Tongue (tissue), 2 donors: Measurements from ENCODE around the gene MAMLD1. TPM values are rescaled to one million over a fixed set of nuclear protein-coding genes. Genes with fewer than 3 reads are reported as not detected.

Experiments
- DNase-seq: peaks from one replicate; pipeline ENCODE4 v3.0.0-alpha.2; 2015
- total RNA-seq: library from RNA; depleted of rRNA; stranded (reverse); fragments of >200 nt; gene quantifications from one replicate; pipeline ENCODE4 v1.2.3, GENCODE V29; 2014

Gene MAMLD1
- total RNA-seq, 1 donor from 2014 or later, result 3.5 TPM

DNA sequence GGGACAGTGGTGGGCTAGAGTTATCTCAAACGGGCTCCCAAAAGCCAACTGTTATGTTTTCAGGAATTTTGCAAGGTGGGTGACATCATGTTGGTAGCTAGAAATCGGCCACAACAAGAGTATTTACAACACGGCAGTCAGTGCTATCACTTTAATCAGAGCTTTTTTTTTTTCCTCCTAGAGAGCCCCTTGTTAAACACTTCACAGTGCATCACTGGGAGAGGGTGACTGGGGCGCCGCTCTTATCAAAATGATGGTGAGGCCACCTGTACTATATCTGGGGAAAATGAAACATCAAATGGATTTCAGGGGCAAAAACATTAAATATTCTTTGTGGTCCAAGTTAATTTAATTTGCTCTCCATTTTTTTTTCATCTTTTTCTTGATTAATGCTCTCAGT, 44.9 kb downstream of the MAMLD1 start:
- DNase-seq, result no peak

DNA sequence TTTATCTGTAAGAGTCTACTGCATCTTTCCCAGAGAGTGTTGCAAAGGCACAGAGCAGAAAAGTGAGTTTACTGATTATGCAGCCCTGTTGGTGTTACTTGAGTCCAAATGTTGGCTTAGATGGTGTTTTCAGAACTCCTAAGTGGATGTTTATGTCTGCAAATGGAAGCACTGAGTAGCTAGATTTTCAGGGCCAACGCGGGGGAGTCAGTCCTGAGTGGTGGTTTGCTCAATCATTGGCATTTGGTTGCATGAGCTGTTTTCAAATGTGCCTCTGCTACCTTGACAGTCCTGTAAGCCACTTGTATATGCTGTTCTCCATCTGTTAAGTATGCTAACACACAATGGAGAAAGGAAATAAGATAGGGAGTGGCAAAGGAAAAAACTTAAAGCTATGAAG, 45.4 kb downstream of the MAMLD1 start:
- DNase-seq, result no peak

DNA sequence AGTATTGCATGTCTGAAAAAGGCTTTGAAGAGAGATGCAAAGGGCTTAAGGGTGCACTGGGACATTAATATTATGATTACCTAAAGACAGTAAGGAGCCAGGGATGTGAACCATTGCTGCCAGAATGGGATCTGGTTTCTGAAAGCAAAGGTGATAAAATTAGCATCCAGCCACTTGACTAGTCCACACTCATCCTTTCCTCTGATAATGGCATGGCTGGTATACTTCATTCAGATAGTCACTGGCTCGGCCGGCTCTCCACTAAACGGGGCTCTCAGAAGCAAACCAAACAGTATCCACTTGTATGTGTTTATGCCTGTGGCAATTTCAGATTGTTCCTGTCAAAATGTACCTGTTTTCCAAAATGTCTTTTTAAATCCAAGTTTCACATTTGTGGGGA, 46.4 kb downstream of the MAMLD1 start:
- DNase-seq, result no peak

DNA sequence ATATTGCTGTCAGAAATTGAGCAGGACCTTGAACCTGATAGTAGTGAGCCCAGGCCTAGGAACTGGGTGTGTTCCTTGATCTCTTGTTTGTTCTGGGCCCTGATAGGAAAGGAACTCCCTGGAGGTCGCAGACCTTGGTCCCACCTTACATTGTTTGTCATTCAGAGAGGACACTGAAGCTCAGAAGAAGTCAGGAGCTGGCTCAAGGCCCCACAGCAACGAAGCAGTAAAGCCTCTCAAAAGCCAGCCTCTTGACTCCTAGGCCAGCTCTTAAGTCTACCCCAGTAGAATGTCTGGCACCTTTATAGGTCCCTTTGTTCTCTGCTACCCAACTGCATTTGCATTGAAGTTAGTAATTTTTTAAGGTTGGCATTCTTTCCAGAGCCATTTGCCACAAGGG, 46.8 kb downstream of the MAMLD1 start:
- DNase-seq, result no peak

DNA sequence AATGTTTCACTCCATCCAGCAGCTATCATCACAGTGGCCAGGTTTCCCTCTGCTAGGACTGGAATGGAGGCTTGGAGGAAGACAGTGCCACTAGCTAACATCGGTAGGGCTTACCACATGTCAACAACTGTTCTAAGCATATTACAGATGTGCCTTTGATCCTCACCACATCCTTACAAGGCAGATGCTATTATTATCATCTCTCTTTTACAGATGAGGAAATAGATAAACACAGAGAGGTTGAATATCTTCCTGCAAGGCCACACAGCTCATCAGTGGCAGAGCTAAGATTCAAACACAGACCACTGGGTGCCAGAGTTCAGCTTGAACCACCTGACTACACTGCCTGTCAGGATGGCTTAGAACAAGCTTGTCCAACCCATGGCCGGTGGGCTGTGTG, 47.4 kb downstream of the MAMLD1 start:
- DNase-seq, result no peak

DNA sequence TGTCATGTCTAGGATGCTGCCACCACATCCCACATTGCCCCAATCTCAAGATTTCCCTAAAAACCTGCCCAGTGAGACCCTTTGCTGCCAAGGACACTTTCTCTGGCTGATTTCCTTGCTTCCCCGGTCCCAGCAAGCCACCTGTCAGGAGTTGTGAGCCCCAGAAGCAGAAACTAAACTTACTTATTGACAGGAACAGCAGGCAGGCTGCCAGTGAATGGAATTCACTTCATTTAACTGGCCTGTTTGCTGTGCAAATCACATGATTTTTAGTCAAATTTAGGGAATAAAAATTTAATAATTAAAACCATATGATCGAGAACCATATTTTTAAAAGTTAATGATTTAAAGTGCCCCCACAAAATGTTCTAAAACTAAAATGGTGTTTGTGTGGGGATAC, 48.5 kb downstream of the MAMLD1 start:
- peak; percentile 15 for DNase-seq

DNA sequence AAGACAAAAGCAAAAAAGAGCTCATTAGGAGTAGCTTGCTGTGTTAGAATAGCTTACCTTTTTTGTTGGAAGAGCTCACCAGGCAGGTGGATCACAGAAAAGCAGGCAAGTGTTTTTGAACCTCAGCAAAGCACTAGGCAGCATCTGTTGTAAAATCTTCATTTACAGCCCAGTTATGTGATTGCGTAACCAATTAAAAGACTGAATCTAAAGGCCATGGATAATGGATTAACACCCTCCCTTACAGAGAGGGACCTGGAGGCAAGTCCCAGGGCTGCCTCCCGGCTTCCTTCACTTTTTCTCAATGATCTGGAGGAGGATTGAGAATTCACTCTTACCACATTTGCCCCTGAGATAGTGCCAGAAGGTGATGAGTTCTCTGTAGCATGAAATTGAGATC, 51.1 kb downstream of the MAMLD1 start:
- peak; percentile 2 for DNase-seq

DNA sequence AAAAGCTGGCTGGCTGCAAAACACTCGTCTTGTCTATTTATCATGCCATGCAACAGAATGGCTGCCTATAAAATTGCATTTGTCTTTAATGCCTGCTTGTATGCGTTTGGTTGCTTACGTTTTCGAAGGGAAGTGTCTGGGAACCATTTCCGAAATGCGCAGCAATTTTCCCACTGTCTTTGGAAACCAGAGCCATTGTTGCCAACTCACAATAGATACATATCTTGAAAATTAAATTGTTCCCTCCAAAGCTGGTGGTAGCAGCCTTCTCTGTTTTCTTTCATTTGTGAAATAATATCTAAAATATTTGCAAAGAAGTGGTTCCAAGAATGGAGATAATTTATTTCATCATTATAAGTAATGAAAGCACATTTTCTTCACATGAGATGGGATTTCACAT, 53.4 kb downstream of the MAMLD1 start:
- no peak for DNase-seq

DNA sequence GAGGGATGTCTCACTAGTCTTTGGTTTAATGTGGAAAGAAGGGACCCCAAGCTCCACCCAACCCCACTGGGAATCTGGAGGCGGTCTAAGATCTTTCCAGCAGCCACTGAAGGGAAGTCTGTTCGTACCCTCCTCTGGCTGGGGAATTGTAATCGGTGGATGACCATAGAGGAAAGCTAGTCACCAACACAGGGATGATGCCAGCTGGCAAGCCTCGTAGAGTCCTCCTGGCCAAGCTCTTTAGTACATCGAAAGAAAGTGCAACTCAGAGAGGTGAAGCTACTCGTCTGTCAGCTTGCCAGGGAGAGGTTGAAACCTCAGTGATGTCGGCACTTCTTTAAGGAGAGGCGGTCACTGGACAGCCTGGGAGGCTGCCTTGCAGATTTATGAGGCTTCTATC, 58.7 kb downstream of the MAMLD1 start:
- DNase-seq, result no peak

DNA sequence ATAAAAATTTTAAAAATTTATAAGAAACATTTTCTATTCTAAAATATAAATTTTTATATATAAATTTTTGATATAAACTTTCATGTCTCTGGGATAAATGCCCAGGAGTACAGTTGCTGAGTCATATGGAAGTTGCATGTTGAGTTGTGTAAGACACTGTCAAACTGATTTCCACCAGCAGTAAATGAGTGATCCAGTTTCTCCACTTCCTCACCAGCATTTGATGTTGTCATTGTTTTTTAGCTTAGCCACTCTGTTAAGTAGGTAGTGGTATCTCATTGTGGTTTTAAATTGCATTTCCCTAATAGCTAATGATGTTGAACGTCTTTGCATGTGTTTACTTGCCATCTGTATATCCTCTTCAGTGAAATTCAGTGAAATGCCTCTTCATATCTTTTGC, 66.5 kb downstream of the MAMLD1 start:
- no peak for DNase-seq

DNA sequence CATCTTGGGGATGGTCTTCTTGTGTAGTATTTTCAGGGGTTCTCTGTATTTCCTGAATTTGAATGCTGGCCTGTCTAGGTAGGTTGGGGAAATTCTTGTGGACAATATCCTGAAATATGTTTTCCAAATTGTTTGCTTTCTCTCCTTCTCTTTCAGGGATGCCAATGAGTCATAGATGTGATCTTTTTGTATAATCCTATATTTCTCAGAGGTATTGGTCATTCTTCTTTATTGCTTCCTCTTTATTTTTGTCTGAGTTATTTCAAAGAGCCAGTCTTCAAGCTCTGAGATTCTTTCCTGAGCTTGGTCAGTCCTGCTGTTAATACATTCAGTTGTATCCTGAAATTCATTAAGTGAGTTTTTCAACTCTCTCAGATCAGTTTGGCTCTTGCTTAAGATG, 73.1 kb downstream of the MAMLD1 start:
- no peak for DNase-seq

DNA sequence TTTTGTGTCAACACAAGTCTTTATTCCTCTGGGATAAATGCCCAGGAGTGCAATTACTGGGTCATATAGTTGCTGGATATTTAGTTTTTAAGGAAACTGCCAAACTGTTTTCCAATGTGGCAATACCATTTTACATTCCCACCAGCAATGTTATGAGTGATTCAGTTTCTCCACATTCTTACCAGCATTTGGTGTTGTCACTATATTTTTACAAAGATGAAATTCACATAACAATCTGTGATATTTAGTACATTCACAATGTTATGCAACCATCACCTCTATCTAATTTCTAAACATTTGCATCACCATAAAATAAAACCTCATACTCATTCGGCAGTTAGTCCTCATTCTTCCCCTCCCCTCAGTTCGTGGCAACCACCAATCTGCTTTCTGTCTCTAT, 75.0 kb downstream of the MAMLD1 start:
- DNase-seq, result no peak

DNA sequence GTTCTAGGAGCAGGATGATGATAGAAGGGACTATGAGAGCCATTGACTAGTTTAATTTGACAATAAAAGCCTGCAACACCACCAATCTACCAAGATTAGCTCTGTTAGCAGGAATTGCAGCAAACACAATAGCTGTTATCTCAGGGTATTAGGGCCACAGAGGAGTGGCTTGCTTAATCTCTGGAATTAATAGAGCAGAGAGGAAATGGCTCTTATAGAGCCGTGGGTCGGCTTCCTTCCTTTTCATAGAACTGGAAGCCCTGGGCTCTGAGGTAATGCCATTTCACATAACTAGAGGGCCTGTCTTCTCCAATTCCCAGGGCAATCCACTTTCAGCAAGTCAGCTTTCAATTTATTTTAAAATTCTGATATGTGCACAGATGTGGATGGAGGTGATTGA, 83.0 kb downstream of the MAMLD1 start:
- DNase-seq, result no peak

DNA sequence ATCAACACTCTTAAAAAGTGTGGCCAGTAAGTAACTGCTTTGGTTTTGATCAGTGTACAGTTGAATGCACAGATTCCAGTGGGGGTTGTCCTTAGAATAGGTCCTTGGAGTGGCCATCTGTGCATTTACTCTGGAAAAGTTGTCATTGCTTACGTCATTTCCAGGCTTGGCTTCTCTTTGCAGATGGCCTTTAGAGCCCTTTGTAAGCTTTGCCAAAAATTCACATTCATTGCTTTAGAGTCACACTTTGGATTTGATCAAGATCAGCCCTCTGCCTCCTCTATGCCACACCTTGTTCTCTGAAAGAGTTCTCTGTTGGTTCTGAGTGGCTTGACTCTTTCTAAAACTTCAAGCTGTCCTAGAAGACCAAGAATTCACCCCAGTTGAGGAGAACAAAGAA, 83.9 kb downstream of the MAMLD1 start:
- peak; percentile 5 for DNase-seq

DNA sequence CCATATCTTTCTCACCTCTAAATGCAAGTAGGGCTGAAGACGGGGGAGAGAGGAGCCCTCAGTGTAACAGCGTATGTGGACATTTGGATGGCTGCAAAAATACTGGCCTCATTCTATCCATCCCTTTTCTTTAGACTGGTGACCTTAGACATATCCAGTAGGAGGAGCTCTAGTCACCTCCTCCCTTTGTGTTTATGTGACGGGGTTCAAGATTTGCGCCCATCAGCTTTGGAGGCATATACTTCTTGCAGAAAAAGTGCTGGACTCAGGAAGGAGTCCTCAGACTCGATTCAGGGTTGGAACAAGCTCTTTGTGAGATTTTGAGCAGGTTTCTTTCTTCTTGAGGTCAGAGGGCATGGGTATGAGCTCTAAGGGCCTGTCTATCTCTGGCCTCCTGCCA, 86.2 kb downstream of the MAMLD1 start:
- no peak for DNase-seq

DNA sequence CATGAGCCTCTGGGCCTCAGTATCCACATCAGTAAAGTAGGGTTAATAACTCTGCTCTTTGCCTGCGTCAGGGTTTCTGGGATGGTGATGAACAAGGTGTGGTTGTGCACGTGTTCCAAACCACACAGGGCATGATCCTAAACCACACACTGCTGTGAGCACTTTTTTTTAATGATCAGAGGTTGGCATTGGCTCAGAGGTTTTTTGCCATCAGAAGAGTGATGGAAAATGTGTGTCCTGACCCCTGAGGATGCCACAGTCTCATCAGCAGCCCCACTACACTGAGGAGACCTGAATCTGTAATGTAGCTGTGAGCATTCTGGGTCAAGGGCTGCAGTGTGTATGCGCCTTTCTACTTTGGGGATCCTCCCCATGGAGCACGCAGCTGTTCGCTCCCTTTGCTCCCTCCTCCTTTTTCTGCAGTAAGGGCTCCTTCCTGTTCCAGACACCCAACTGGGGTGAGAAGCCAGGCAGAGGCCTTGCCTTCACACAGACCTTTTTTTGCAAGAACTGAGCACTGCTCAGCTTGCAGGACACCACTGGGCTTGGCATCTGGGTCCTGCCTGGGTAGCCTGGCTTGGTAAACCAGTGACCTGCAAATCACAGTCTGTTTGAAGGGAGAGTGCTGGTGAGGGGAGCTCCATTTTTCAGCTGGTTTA, 87.5 kb downstream of the MAMLD1 start:
- no peak for DNase-seq

DNA sequence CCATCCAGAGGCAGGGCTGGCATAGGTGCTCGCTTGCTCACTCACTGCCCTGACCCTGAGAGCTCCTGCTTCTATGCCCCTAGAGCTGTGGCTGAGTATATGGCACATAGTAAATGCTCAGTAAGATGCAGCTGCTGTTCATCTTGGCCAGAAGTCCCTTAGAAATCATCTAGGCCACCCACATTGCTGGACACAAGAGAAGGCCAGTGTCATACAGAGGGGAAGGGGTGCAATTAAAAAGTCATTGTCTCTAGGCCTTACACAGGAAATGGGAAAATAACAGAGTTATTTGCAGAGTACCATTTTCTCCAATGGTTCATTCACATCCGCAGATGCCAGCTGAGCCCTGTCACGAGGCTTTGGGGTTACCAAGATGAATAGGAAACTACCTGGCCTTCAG, 88.8 kb downstream of the MAMLD1 start:
- no peak for DNase-seq

DNA sequence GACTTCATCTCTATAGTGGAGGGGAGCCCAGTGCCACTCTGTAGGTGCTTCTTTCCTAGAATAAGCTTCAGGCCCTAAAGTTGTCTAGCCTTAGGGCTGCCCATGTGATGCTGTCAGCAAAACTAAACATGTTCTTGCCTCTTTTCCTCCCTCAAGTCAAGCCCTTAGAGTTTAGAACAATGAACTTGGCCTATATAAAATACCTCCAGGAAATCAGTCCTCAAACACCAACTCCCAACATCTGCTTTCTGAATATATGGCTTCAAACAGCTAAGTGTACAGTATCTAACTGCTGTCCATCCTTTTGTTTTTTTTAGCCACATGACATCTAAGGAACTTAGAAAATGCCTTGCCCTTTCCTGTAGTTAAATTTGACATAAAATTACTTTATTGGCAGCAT, 91.0 kb downstream of the MAMLD1 start:
- DNase-seq, result no peak

DNA sequence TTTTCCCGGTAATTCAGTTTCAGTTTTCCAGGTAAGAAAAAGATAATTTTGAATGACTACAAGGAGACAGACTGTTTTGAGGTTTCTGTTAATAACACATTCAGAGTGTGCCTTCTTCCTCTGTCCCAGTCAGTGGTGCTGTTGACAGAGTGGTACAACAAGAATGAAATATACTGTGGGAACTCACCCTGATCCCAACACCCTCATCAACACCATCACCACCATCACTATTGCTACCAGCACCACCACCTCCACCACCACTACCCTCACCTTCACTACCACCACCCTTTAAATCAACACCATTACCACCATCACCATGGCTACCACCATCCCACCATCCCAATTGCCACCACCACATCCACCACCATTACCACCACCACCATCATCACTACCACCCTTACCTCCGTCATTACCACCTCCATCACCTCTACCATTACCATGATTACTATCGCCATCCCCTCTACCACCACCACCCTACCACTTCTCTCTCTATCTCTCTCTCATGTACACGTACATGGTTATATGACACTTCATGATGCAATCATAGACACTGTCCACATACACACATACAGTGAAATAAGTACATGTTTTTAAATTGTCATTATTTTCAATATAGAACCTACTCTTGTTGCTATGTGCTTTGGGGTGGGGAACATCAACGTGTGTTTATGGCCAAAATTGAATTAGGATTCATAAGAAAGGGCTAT, 91.5 kb downstream of the MAMLD1 start:
- DNase-seq, result no peak

DNA sequence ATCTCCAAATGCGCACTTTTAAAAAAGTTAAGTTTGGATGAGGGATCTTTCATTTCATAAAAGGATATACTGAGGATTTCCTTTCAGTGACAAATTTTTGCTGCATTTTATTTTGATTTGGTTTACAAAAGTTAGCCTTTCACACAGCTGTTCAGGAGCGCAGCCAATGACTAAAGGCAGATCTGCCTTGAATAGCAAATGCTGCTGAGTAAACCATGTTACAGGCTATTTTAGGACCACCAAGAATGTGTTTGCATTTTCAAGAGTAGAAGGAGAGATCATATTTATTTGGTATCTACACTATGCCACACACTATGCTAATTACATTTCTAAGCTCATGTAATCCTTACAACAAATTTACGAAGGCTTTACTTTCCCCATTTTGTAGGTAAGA, 92.1 kb downstream of the MAMLD1 start:
- peak; percentile 44 for DNase-seq

DNA sequence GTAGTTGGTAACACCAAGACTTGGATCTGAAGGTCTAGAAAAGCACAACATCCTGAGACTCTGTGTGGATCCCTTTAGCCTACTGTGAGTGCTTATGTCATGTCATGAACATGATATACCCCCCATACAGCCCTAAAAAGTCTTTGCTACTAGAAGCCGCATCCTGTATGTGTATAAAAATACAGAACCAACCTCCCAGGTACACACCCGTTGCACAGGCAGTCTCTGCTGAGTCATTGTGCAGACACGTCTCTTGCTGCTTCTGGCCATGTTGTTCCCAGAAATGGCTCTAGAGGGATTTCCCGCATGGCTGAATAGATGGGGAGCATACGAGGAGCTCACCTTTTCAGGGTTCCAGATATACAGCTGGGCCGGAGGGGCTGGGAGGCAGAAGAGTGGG, 93.3 kb downstream of the MAMLD1 start:
- DNase-seq, result no peak

DNA sequence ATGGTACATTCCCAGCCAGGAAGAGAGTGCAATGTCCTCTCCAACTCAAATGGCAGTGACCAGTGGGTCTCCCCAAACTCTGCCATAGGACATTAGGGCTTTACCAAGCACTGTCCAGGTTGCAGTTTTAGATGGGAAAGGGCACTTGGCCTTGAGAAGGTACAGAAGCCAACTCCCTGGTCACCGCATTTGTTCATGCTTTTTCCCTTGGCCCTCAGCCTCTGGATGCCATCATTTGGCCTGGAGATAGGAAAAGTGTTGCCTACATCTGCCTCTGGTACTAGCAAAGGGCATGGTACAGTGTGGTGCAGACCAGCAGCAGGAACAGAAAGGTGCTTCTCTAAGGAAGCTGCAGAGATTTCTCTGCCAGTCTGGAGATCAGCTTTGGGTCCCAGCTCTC, 93.8 kb downstream of the MAMLD1 start:
- DNase-seq, result no peak

DNA sequence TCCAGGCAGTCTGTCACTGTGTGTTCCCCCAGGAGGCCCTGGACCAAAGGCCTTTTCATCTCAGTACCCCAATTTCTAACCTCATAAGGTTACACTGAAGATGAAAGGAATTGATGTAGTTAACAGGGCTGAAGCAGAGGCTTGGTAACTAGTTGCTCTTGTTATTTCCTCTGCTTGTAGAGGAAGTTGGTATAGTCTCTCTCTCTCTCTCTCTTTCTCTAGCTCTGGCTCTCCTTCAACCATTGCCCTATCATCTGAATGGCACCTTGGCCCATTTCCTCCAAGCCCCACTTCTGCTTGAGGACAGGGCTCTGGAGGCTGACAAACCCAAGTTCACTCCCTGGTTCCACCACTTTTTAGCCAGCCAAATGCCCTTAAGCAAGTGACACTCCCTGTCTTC, 96.1 kb downstream of the MAMLD1 start:
- no peak for DNase-seq

DNA sequence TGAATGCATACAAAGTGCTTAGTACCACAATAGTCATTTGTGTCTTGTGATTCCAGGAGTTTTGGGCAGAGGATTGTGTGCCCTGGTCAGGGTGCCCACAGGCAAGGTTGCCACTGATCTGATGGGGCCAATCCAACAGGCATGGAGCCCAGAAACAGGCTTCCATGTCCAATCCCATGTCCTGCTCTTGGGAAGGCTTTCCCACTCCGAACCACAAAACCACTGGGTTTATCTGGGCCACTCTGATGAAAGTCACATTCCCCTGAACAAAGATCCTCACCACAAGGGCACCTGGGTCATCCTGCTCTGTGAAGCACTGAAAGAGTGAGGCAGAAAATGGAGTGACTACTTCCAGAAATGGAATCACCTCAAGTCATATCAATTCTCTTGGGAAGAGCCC, 96.9 kb downstream of the MAMLD1 start:
- no peak for DNase-seq

DNA sequence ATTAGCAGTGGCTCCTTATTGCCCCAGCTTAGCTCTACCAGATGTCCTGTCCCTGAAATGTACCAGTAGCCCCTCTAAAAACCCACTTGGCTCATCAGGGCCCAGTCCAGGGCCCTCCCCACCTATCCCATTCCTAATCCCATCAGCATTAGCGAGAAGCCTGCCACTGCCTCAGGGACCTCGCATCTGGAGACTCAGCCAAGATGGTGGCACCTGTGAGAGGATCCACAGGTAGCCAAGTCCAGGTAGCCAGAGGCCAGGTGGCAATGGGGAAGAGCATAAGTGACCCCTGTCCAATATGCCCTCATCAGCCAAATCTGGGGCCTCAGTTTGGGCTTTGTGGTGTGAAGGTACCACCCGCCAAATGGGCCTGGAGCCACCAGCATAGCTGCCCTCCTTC, 97.7 kb downstream of the MAMLD1 start:
- DNase-seq, result no peak
